ENCODE results near the gene CGB7.
A peak's percentile ranks its signal among the peaks of the same experiment; 100 is the strongest.

CGB7 gene

DNA sequence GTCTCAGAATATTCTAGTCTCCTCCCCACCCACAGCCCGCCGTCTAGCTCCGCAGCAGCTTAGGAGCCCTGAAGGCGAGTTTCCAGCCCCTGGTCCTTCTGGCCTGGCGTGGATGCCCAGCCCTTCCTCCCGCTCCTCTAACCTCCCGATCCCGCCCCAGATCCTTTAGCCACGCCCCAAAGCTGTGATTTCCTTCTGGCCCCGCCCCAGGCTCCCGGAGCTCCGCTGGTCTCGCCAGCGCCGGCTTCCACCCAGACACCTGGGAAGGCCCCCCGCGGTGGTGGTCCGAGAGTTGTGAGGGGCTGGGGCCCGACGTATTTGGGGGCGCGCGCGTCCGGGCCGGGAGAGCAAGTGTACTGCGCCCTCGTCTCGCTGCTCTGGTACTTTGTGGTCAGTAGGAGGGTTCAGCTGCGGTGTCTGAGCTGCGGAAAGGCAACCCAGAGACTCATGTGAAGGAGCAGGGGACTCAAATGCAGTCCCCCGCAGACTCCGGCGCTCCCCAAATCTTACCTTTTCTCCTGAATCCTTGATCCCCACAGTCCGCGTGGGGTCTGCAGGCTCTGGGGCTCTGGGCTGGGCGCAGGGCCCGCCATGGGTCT lies at the start of gene CGB7:
CGB7 (minus strand) TSS at position 114 of the 599 bp plus-strand sequence. CDS start 2,374 bp downstream, outside the sequence.
- no peak within 1 kb of the TSS for H3K4me3 ChIP-seq (ENCODE audit: low read depth, low read length)
- TF ChIP-seq, protein P1, sequence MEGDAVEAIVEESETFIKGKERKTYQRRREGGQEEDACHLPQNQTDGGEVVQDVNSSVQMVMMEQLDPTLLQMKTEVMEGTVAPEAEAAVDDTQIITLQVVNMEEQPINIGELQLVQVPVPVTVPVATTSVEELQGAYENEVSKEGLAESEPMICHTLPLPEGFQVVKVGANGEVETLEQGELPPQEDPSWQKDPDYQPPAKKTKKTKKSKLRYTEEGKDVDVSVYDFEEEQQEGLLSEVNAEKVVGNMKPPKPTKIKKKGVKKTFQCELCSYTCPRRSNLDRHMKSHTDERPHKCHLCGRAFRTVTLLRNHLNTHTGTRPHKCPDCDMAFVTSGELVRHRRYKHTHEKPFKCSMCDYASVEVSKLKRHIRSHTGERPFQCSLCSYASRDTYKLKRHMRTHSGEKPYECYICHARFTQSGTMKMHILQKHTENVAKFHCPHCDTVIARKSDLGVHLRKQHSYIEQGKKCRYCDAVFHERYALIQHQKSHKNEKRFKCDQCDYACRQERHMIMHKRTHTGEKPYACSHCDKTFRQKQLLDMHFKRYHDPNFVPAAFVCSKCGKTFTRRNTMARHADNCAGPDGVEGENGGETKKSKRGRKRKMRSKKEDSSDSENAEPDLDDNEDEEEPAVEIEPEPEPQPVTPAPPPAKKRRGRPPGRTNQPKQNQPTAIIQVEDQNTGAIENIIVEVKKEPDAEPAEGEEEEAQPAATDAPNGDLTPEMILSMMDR (IDR thresholded peaks at IDR 0.05; ENCODE audit: borderline replicate concordance, insufficient read depth, low read depth, low read length): no peak

DNA sequence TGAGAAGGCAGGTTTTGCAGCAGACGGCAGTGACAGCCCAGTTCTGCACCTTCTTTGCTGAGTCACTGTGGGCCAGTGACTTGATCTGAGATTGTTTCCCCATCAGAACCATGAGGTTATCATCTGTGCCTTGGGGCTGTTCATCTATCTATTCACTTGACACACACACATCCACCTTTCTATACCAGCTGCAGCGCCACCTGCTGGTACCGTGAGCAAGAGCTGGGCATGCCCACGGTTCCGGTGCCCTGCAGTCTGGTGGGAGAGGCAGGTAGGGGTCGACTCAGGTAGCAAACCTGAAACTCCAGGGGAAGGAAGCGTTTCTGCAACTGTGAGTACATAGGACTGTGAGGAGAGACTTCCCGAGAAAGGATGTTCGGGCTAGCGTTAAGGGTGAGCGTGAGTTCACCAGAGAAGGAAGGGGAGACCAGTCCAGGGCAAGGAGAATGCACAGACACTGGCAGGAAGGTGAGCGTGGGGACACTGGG lies 49.1 kb upstream of the CGB7 start:
- TF ChIP-seq, protein P1 (IDR thresholded peaks at IDR 0.05; ENCODE audit: borderline replicate concordance, insufficient read depth, low read depth, low read length): peak; percentile 83

DNA sequence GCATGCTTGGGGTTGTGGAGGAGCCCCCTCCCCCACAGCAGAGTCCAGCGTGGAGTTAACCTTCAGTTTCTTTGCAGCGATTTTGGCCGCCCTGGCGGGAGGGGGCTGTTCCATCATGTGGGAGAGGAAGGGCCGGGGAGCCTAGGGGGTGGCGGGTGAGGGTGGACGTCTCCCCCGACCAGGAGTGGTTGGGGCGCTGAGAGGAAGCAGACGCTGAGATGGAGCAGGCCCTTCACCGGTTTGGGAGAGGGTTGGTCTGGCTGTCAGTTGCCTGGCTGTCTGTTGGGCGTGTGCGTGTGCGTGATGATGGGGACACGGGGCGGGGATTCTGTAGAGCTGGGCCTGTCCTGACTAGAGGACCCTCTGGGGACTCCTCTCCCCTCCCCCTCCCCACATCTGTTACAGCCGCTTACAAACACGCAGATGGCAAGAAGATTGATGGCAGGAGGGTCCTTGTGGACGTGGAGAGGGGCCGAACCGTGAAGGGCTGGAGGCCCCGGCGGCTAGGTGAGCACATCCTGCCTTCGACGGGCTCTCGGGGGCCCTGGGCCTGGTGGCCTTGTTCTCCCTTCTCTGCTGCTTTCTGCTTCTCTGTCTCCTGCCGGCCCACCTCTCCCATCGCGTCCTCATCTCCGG lies 46.8 kb upstream of the CGB7 start:
- H3K4me3 ChIP-seq (ENCODE audit: low read depth, low read length): no peak overlapping the region
- TF ChIP-seq, protein P1 (IDR thresholded peaks at IDR 0.05; ENCODE audit: borderline replicate concordance, insufficient read depth, low read depth, low read length): no peak

More for the DNA sequence above, 49.1 kb upstream of the CGB7 start:
- no peak overlapping the region for H3K4me3 ChIP-seq (ENCODE audit: low read depth, low read length)

DNA sequence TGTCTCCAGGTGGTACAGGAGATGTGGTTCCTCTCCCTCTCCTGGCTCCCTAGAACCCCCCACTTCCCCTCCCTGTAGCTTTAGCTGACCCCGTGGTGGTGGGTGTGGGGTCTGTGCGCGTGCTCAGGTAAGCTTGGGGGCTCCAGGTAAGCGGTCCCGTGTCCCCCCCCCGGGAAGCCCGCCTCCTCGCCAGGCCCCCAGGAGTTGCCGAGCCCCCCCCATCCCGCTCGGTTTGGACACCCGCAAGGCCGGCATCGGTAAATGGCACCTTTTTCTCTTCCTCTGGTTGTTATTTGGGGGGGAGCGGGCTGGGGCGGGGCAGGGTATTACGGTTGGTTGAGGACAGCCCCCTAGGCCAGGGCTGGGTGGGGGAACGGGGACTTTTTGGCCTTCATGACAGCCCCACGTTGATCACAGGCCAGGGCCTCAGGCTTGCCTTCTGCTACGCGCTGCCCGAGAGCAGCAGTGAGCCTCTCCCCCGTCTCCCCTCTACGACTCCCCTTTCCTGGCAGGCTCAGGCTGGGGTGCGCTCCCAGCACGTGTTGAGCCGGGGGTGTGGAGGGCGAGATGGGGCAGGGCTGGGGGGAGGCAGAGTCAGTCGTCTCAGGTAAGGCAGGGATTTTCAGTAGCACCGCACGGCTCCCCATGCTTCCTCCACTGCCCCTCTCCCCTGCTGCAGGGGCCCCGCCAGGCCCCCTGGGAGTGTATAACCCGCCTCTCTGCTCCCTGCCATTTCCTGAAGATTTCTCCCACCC lies 46.0 kb upstream of the CGB7 start:
- TF ChIP-seq, protein P1 (IDR thresholded peaks at IDR 0.05; ENCODE audit: borderline replicate concordance, insufficient read depth, low read depth, low read length): no peak
- no peak overlapping the region for H3K4me3 ChIP-seq (ENCODE audit: low read depth, low read length)

DNA sequence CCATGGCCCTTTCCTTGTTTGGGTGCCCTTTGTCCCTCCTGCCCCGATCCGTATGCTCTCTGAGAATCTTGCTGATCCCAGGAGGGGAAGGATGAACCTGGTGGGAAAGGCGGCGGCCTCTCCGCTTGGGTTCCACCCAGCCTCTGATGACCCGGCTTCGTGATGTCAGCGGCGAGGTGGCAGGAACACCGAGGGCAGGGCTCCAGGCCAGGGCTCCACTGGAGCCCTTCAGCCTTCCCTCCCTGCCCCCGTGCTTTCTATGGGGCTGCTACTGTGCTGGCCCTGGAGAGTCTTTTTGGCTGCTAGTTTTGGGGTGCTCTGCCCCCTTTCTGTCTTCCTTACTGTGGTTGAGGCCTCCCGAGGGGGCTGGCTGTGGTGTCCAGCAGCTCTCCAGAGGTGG lies 44.8 kb upstream of the CGB7 start:
- TF ChIP-seq, protein P1 (IDR thresholded peaks at IDR 0.05; ENCODE audit: borderline replicate concordance, insufficient read depth, low read depth, low read length): no peak
- no peak overlapping the region for H3K4me3 ChIP-seq (ENCODE audit: low read depth, low read length)

DNA sequence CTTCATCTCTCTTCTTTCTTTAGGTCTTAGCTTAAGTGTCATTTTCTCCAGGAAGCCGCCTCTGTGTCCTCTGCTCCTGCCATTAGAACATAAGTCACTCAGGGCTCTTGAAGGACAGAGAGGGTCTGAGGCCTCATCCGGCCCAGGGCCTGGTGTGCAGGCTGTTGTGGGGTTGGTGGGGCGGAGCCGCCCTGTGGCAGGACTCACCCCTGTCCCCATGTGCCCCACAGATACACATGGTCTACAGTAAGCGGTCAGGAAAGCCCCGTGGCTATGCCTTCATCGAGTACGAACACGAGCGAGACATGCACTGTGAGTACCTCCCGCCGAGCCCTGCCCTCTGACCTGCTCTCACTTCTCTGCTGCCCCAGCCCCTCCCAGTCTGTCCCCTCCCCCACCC lies 43.6 kb upstream of the CGB7 start:
- no peak overlapping the region for H3K4me3 ChIP-seq (ENCODE audit: low read depth, low read length)
- TF ChIP-seq, protein P1 (IDR thresholded peaks at IDR 0.05; ENCODE audit: borderline replicate concordance, insufficient read depth, low read depth, low read length): no peak

All from GM12875 (cell line).